Natural killer cell (primary cell): ENCODE measurements around the gene PCSK5. TPM values are rescaled to one million over a fixed set of nuclear protein-coding genes. Genes with fewer than 3 reads are reported as not detected.
A peak's percentile ranks its signal among the peaks of the same experiment; 100 is the strongest.

ENCODE experiments used
- ATAC-seq, 3 donors: fragments of 150-1000 bp in 2 of 3; fragments of 200-7000 bp in 1 of 3; cut with Tn5 transposase; 1 replicate in 1 of 3; 2 replicates in 2 of 3; pipeline ENCODE4 v1.10.0; 2021; ENCODE audit warnings: mild to moderate bottlenecking in 2 of 3, moderate library complexity in 2 of 3
- DNase-seq, 2 donors: peaks; one replicate each; pipeline versions ENCODE4 v3.0.0 to v3.0.0-alpha.2; 2013 to 2021; ENCODE audit warnings: mixed read lengths in 1 of 2
- H3K27ac ChIP-seq: one replicate; pipeline ENCODE4 v1.5.1; 2013; ENCODE audit warnings: mild to moderate bottlenecking, low read length
- H3K27me3 ChIP-seq: one replicate; pipeline ENCODE4 v1.6.1; 2013; ENCODE audit warnings: low read length; ENCODE audit not compliant: control insufficient read depth, insufficient read depth
- H3K36me3 ChIP-seq: one replicate; pipeline ENCODE4 v1.6.1; 2013; ENCODE audit warnings: low read length; ENCODE audit not compliant: control insufficient read depth, insufficient read depth
- H3K4me1 ChIP-seq: one replicate; pipeline ENCODE4 v1.6.1; 2013; ENCODE audit warnings: low read length; ENCODE audit not compliant: control insufficient read depth, insufficient read depth
- H3K4me3 ChIP-seq: one replicate; pipeline ENCODE4 v1.5.1; 2013; ENCODE audit warnings: low read length
- H3K9me3 ChIP-seq: one replicate; pipeline ENCODE4 v1.6.1; 2013; ENCODE audit warnings: low read length; ENCODE audit not compliant: control insufficient read depth, insufficient read depth
- H3K27ac Mint-ChIP-seq, 2 donors: one replicate each; pipeline ENCODE4 v1.8.0; 2022; ENCODE audit warnings: mild to moderate bottlenecking in 2 of 2, mixed read lengths in 2 of 2, moderate library complexity in 1 of 2
- H3K27me3 Mint-ChIP-seq, 2 donors: one replicate each; pipeline ENCODE4 v1.8.0; 2022; ENCODE audit warnings: low read depth in 2 of 2, mixed read lengths in 2 of 2
- H3K36me3 Mint-ChIP-seq: one replicate; pipeline ENCODE4 v1.8.0; 2022; ENCODE audit warnings: mixed read lengths
- H3K4me1 Mint-ChIP-seq, 2 donors: one replicate each; pipeline ENCODE4 v1.8.0; 2022; ENCODE audit warnings: mixed read lengths in 2 of 2
- H3K4me3 Mint-ChIP-seq: one replicate; pipeline ENCODE4 v1.8.0; 2022; ENCODE audit warnings: mild to moderate bottlenecking, moderate library complexity, mixed read lengths
- H3K9me3 Mint-ChIP-seq, 2 donors: one replicate each; pipeline ENCODE4 v1.8.0; 2022; ENCODE audit warnings: mixed read lengths in 2 of 2
- WGBS: methylation state at CpG from one replicate; pipeline ENCODE4 v1.1.7; 2013; ENCODE audit warnings: missing lambda C conversion rate; ENCODE audit not compliant: insufficient coverage; 5-methylcytosine and 5-hydroxymethylcytosine counted together
- intact Hi-C: fragments of 100-400 bp; cut with micrococcal nuclease; formaldehyde crosslinking; loops from one replicate; pipeline ENCODE4 v1.14.2; 2022
- total RNA-seq, 4 donors: library from RNA; stranded (reverse); fragments of 120-200 nt in 1 of 4; gene quantifications; one replicate each; pipeline versions ENCODE4 v1.2.3 to v1.2.4, GENCODE V29; 2013 to 2022
- TF ChIP-seq, protein P1 (sequence below): fragments of 200-600 bp; IDR thresholded peaks from one replicate; pipeline ENCODE4 v1.8.0; 2022; ENCODE audit warnings: antibody characterized with exemption

PCSK5 gene
- total RNA-seq, 3 donors from 2014 or later (not counting 1 experiment from before 2014, with no cell fraction given) = 2.4 to 13.2 (median 5.7) TPM

DNA sequence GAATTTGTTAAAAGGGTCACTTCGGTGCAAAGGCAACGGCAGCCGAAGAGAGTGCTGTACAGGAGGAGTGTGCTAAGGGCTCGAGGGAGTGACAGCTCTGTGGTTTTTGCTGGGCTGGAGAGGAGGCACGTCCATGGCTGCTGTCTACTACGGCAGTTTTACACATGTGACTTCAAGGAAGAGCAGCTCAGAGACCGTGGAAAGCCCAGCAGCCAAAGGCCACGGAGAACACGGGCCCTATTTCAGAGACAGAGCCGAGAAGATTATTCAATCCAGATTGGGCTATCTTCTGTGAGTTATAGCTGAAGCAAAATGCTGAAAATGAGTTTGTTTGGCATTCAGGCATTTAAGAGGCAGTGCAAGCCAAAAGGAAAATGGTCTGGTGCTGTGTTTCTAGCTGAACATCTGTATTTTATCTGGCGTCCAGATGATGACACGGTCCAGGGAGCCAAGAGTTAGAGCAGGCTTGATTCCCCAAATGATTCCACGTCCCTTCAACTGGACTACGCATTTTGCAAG is 407.3 kb downstream of the PCSK5 start:
- Mint-ChIP-seq H3K27ac (no peak overlapping the region), H3K36me3 (no peaks in the 10 kb centered on the region), H3K27me3 (no peaks in the 10 kb centered on the region), H3K9me3 (no peaks in the 10 kb centered on the region), H3K4me3 (peak overlapping the region; percentile 50), H3K4me1 (peaks cover 10 to 26% of the 10 kb centered on the region in 2 donors)
- Histone ChIP-seq H3K27ac (no peak overlapping the region), H3K4me3 (no peak overlapping the region), H3K9me3 (no peaks in the 10 kb centered on the region), H3K36me3 (no peaks in the 10 kb centered on the region), H3K27me3 (no peaks in the 10 kb centered on the region), H3K4me1 (peaks cover 3% of the 10 kb centered on the region)
- 62% methylated on average over 14 of the region's 14 CpGs for WGBS
- TF ChIP-seq, protein P1, sequence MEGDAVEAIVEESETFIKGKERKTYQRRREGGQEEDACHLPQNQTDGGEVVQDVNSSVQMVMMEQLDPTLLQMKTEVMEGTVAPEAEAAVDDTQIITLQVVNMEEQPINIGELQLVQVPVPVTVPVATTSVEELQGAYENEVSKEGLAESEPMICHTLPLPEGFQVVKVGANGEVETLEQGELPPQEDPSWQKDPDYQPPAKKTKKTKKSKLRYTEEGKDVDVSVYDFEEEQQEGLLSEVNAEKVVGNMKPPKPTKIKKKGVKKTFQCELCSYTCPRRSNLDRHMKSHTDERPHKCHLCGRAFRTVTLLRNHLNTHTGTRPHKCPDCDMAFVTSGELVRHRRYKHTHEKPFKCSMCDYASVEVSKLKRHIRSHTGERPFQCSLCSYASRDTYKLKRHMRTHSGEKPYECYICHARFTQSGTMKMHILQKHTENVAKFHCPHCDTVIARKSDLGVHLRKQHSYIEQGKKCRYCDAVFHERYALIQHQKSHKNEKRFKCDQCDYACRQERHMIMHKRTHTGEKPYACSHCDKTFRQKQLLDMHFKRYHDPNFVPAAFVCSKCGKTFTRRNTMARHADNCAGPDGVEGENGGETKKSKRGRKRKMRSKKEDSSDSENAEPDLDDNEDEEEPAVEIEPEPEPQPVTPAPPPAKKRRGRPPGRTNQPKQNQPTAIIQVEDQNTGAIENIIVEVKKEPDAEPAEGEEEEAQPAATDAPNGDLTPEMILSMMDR = no peak
- intact Hi-C loops = no loop called here
- ATAC-seq = peak in 1 of 3 donors; percentile 54
- DNase-seq = no peak

DNA sequence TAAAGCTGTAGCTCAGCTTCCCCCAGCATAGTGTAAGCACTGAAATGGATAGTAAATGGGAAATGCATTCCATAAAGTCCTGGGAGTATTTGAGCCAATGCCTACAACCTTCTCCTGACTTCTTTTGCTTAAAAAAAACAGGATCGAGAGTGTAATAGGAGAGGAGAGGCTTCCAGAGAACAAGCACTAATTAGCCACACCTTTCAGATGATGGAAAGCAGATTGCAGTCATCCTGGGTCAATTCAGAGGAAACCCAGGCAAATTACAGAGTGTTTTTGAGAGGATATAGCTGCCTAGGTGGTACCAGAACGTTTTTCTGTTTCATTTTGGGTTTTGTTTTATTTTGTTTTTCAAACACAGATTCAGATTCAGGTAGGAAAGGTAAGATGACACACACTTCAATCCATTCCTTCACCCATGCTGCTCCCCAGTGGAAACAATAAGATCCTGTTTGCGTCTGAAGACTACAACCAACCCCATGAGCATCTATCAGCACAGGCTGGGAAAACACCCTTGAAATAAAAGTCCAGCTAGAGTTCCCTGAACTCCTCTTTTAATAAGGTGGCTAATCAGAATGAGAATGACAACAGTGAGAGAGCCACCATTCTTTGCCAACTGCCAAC is 408.2 kb downstream of the PCSK5 start:
- H3K27me3 Mint-ChIP-seq = no peaks in the 10 kb centered on the region
- Histone ChIP-seq H3K4me1 (peaks cover 3% of the 10 kb centered on the region), H3K27me3 (no peaks in the 10 kb centered on the region), H3K9me3 (no peaks in the 10 kb centered on the region), H3K27ac (no peak overlapping the region), H3K36me3 (no peaks in the 10 kb centered on the region), H3K4me3 (no peak overlapping the region)
- WGBS = 54% methylated on average over 3 of the region's 3 CpGs
- H3K4me3 Mint-ChIP-seq = no peak overlapping the region
- no peaks in the 10 kb centered on the region for H3K36me3 Mint-ChIP-seq
- H3K9me3 Mint-ChIP-seq = no peaks in the 10 kb centered on the region
- H3K27ac Mint-ChIP-seq = no peak overlapping the region
- intact Hi-C loops = no loop called here
- peaks cover 10 to 24% of the 10 kb centered on the region in 2 donors for H3K4me1 Mint-ChIP-seq
- DNase-seq (no peak), ATAC-seq (no peak)
- TF ChIP-seq, protein P1 = no peak

DNA sequence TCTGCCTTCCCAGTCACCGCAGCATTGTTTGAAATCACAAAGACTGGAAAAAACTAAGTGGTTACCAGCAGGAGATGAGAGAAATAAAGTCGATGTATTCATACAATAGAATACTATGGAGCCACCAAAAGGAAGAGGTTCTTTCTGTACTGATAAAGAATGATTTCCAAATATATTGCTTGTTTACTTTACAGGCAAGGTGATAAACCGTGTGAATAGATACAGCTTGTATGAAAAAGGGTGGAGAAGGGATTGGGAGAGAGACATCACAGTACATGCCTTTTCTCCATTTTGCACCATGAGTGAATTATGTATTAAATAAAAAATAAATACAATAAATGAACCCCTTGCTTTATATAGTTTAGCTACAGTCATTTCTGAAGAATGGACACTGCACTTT is 412.1 kb downstream of the PCSK5 start:
- no peak overlapping the region for H3K27ac Mint-ChIP-seq
- ATAC-seq = no peak

More for the DNA sequence above, 412.1 kb downstream of the PCSK5 start:
- Histone ChIP-seq H3K4me3 (no peak overlapping the region), H3K36me3 (no peaks in the 10 kb centered on the region), H3K4me1 (no peaks in the 10 kb centered on the region), H3K27ac (no peak overlapping the region), H3K9me3 (no peaks in the 10 kb centered on the region), H3K27me3 (no peaks in the 10 kb centered on the region)
- TF ChIP-seq, protein P1 = no peak
- no peak overlapping the region for H3K4me3 Mint-ChIP-seq
- H3K27me3 Mint-ChIP-seq = peaks cover 0 to 3% of the 10 kb centered on the region in 2 donors
- H3K9me3 Mint-ChIP-seq = no peaks in the 10 kb centered on the region
- intact Hi-C loops = loop anchor here (2.0 kb wide), 1 partner anchor 436 kb away; no protein-coding TSS in a partner anchor
- DNase-seq = no peak
- WGBS = 81% methylated on average over 3 of the region's 3 CpGs
- no peaks in the 10 kb centered on the region for H3K36me3 Mint-ChIP-seq
- H3K4me1 Mint-ChIP-seq = peaks cover 3 to 4% of the 10 kb centered on the region in 2 donors
